Colonic mucosa (tissue), 4 donors: Measurements from ENCODE around the gene USE1. TPM values are rescaled to one million over a fixed set of nuclear protein-coding genes. Genes with fewer than 3 reads are reported as not detected.

Source experiments
- DNase-seq: peaks from one replicate; pipeline ENCODE4 v3.0.0-alpha.2; 2020
- H3K27ac ChIP-seq: fragments of 200-600 bp; one replicate; pipeline ENCODE4 v1.8.0; 2021
- H3K27me3 ChIP-seq: fragments of 200-600 bp; one replicate; pipeline ENCODE4 v1.8.0; 2021
- H3K36me3 ChIP-seq: fragments of 200-600 bp; one replicate; pipeline ENCODE4 v1.8.0; 2021
- H3K4me1 ChIP-seq: fragments of 200-600 bp; one replicate; pipeline ENCODE4 v1.8.0; 2021; ENCODE audit warnings: mild to moderate bottlenecking
- H3K4me3 ChIP-seq: fragments of 200-600 bp; one replicate; pipeline ENCODE4 v1.8.0; 2021
- H3K9ac ChIP-seq, 2 donors: one replicate each; pipeline ENCODE4 v1.7.0; 2013; ENCODE audit warnings: control low read depth in 2 of 2, low read depth in 2 of 2, low read length in 2 of 2
- H3K9me3 ChIP-seq: fragments of 200-600 bp; one replicate; pipeline ENCODE4 v1.8.0; 2021
- intact Hi-C: fragments of 100-400 bp; cut with DNase I; formaldehyde crosslinking; loops from one replicate; pipeline ENCODE4 v1.14.1; 2022
- total RNA-seq, 2 donors: library from RNA; stranded (reverse); fragmentation: NEBNext Ultra II Directional in 1 of 2; extraction: Animal tissue kit (Norgen Biotek cat#: 25700) in 1 of 2; gene quantifications; one replicate each; pipeline ENCODE4 v1.2.1, GENCODE V29; 2021
- TF ChIP-seq, protein P1 (sequence below): fragments of 200-600 bp; IDR thresholded peaks from one replicate; pipeline ENCODE4 v1.8.0; 2022; ENCODE audit warnings: antibody characterized with exemption, mild to moderate bottlenecking
- donor health status: healthy.
- donor health status: DM: no; HTN: no; CAD: no.
- donor health status: DM: no; HTN: no; CAD: no.

USE1 gene
- total RNA-seq, 2 donors from 2014 or later, result 18.2 to 22.4 TPM

DNA sequence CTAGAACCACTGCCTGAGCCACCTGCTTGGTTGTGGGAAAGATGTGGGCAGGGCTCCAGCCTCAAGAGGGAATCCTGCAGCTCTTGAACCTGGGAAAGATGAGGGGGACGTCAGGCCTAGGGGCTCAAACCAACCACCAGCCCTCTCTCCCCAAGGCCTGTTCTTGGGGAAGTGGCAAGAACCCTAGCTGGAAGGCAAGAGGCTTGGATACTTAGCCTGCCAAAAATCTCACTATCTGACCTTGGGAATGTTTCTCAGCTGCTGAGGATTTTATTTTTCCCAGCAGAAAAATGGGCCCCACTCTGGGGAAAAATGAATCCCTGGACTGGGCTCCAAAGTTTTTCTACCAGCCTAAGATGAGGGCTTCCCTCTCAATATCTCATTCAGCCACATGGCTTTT, 44.8 kb downstream of the USE1 start:
- Histone ChIP-seq H3K4me1 (peaks cover 3% of the 10 kb centered on the region), H3K27ac (no peak overlapping the region), H3K4me3 (no peak overlapping the region), H3K9me3 (no peaks in the 10 kb centered on the region), H3K36me3 (no peaks in the 10 kb centered on the region), H3K9ac (no peak overlapping the region), H3K27me3 (no peaks in the 10 kb centered on the region)
- no peak for DNase-seq
- intact Hi-C loops, result no loop called here
- TF ChIP-seq, protein P1, sequence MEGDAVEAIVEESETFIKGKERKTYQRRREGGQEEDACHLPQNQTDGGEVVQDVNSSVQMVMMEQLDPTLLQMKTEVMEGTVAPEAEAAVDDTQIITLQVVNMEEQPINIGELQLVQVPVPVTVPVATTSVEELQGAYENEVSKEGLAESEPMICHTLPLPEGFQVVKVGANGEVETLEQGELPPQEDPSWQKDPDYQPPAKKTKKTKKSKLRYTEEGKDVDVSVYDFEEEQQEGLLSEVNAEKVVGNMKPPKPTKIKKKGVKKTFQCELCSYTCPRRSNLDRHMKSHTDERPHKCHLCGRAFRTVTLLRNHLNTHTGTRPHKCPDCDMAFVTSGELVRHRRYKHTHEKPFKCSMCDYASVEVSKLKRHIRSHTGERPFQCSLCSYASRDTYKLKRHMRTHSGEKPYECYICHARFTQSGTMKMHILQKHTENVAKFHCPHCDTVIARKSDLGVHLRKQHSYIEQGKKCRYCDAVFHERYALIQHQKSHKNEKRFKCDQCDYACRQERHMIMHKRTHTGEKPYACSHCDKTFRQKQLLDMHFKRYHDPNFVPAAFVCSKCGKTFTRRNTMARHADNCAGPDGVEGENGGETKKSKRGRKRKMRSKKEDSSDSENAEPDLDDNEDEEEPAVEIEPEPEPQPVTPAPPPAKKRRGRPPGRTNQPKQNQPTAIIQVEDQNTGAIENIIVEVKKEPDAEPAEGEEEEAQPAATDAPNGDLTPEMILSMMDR, result no peak

DNA sequence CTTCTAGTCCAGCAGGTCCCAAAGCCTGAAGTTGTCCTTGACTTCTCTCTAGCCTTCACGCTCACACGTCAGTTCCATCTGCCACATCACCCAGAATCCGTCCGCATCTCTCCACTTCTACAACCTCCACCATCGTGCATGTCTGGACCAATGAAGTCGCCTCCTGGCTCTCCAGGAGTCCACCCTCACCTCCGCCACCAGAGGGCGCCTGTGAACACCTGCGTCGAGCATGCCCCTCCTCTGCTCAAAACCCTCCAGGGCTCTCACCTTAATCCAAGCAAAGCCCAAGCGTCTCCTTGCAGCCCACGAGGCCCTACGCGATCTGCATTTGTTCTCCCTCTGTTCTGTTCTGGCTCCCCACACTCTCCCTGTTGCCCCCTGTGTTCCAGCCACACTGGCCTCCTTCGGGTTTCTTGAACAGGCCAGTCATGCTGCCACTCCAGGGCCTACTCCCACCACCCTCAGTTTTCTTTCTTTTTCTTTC, 45.7 kb downstream of the USE1 start:
- Histone ChIP-seq H3K9ac (peak overlapping the region in 1 of 2 donors; percentile 50), H3K36me3 (no peaks in the 10 kb centered on the region)

DNA sequence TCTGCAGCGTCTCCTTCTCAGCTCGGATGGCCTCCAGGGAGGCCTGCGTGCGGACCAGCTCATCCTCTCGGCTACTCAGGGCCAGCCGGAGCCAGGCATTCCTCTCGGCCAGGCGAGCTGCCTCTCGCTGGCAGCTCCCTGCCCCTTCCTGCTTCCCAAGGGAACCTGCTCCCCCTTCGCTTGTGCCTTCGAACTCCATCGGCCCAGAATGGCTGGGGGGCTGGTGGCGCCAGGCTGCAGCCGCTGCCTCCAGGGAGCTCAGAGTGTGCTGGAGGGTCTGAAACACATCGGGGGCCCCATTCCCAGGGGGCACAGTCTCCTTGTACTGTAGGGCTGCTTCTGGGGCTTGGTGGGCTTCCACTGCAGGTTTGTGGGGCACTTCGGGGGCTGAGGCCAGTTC, 47.4 kb downstream of the USE1 start:
- intact Hi-C loops, result no loop called here
- Histone ChIP-seq H3K27me3 (no peaks in the 10 kb centered on the region), H3K4me3 (no peak overlapping the region), H3K4me1 (peaks cover 3% of the 10 kb centered on the region), H3K36me3 (no peaks in the 10 kb centered on the region), H3K9me3 (no peaks in the 10 kb centered on the region), H3K27ac (no peak overlapping the region), H3K9ac (no peak overlapping the region)
- TF ChIP-seq, protein P1, result no peak
- DNase-seq, result no peak

More for the DNA sequence above, 45.7 kb downstream of the USE1 start:
- peak; percentile 89 for DNase-seq
- Histone ChIP-seq H3K4me1 (peaks cover 3% of the 10 kb centered on the region), H3K4me3 (no peak overlapping the region), H3K27me3 (no peaks in the 10 kb centered on the region), H3K27ac (no peak overlapping the region), H3K9me3 (no peaks in the 10 kb centered on the region)
- intact Hi-C loops, result no loop called here
- TF ChIP-seq, protein P1, result peak; percentile 91

DNA sequence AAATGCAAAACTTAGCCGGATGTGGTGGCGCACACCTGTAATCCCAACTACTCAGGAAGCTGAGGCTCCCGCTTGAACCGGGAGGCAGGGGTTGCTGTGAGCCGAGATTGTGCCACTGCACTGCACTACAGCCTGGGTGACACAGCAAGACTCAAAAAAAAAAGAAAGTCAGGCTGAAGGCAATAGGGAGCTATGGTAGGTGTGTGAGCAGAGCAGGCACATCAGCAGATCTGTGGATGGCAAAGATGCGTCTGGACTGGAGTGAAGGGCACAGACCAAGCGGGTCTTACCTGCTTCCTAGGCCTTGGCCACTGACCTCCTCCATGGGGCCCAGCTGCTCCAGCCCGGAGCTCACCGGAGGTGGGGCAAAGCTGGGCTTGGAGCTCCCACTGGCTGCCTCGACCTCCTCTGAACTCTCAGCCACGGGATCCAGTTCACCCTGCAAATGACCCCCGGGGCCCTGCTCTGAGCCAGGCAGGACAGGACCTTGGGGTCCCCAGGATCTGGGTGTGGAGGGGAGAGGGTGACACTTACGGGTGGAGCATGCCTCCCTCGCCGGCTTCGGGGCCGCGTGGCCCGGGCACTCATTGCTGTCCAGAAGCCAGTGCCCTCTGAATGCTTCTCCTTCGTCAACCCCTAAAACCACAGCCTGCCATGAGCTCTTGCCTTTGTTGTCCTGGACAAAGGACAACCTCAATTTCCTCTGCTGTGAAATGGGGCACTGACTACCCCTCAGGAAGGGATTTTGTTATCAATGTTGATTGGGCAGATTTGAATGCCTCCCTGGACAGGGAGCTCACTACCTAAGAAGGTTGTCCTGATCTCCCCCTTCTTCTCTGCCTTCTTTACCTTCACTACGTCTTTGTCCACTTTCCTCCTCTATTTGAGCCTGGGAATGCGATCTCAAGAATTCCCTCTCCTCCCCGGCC, 48.8 kb downstream of the USE1 start:
- Histone ChIP-seq H3K27me3 (no peaks in the 10 kb centered on the region), H3K27ac (no peak overlapping the region), H3K9me3 (no peaks in the 10 kb centered on the region), H3K4me1 (peaks cover 3% of the 10 kb centered on the region), H3K9ac (peak overlapping the region in 1 of 2 donors; percentile 26), H3K4me3 (no peak overlapping the region), H3K36me3 (no peaks in the 10 kb centered on the region)
- TF ChIP-seq, protein P1, result no peak
- intact Hi-C loops, result no loop called here
- no peak for DNase-seq

DNA sequence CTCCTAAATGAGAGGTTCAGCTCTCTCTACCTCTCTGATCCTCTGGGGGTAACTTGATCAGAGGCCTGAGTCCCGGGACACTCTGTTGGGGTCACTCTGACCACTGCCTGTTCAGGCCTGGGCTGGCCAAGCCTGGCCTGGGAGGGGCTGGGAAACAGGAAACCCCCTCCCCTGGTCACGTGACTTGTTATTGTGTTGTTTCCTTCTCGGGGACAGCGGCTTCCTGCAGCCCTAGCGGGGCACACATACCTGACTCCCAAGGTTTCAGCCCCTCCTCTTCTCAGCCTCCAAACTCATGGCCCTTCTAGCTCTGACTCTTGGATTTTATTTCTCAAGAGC, 49.5 kb downstream of the USE1 start, which contains the start of gene USHBP1:
Gene USHBP1, minus strand, starts transcription at position 105 of the 339 bp plus-strand sequence. CDS start 446 bp downstream, outside the sequence.
- intact Hi-C loops, result no loop called here
- Histone ChIP-seq H3K27me3 (no peaks in the 10 kb centered on the region), H3K4me3 (no peak within 1 kb of the TSS), H3K9me3 (no peaks in the 10 kb centered on the region), H3K36me3 (no peaks in the 10 kb centered on the region), H3K4me1 (peaks cover 3% of the 10 kb centered on the region), H3K9ac (peak within 1 kb of the TSS in 1 of 2 donors; percentile 26), H3K27ac (no peak within 1 kb of the TSS)
- DNase-seq, result no peak
- TF ChIP-seq, protein P1, result no peak
